H9 (cell line): ENCODE results near the gene AFF2. TPM values are rescaled to one million over a fixed set of nuclear protein-coding genes. Genes with fewer than 3 reads are reported as not detected.

Source experiments
- DNase-seq: peaks from one replicate; pipeline ENCODE4 v3.0.0-alpha.2; 2017
- H2AFZ ChIP-seq: one replicate; pipeline ENCODE4 v1.6.1; 2013; ENCODE audit warnings: mild to moderate bottlenecking, low read length, control low read depth, moderate library complexity
- H2AK5ac ChIP-seq: 2 replicates; pipeline ENCODE4 v1.6.1; 2013; ENCODE audit warnings: low read length, control low read depth, mixed read lengths; ENCODE audit not compliant: insufficient read length
- H2BK120ac ChIP-seq: one replicate; pipeline ENCODE4 v1.6.1; 2013; ENCODE audit warnings: low read depth, mild to moderate bottlenecking, low read length, control low read depth, inconsistent platforms; ENCODE audit not compliant: poor library complexity, severe bottlenecking
- H2BK12ac ChIP-seq: 2 replicates; pipeline ENCODE4 v1.6.1; 2013; ENCODE audit warnings: low read length, control low read depth, mixed read lengths, low read depth; ENCODE audit not compliant: insufficient read length
- H2BK15ac ChIP-seq: 2 replicates; pipeline ENCODE4 v1.6.1; 2013; ENCODE audit warnings: low read depth, low read length, control low read depth
- H2BK20ac ChIP-seq: one replicate; pipeline ENCODE4 v1.6.1; 2013; ENCODE audit warnings: low read depth, mild to moderate bottlenecking, low read length, control low read depth, inconsistent platforms; ENCODE audit not compliant: poor library complexity, severe bottlenecking
- H2BK5ac ChIP-seq: 2 replicates; pipeline ENCODE4 v1.6.1; 2013; ENCODE audit warnings: low read length, control low read depth, mixed read lengths; ENCODE audit not compliant: insufficient read length
- H3K14ac ChIP-seq: 2 replicates; pipeline ENCODE4 v1.6.1; 2013; ENCODE audit warnings: low read length, control low read depth; ENCODE audit not compliant: insufficient read depth
- H3K18ac ChIP-seq: 2 replicates; pipeline ENCODE4 v1.6.1; 2013; ENCODE audit warnings: low read depth, mild to moderate bottlenecking, mixed read lengths, low read length, control low read depth; ENCODE audit not compliant: insufficient read length
- H3K23ac ChIP-seq: 2 replicates; pipeline ENCODE4 v1.6.1; 2013; ENCODE audit warnings: low read length, control low read depth, mixed read lengths, low read depth; ENCODE audit not compliant: insufficient read length
- H3K23me2 ChIP-seq: 2 replicates; pipeline ENCODE4 v1.6.1; 2013; ENCODE audit warnings: low read depth, mild to moderate bottlenecking, mixed read lengths, low read length, control low read depth; ENCODE audit not compliant: insufficient read length, poor library complexity, severe bottlenecking
- H3K27ac ChIP-seq: 2 replicates; pipeline ENCODE4 v1.5.1; 2013; ENCODE audit warnings: low read length, control low read depth, mixed read lengths, low read depth; ENCODE audit not compliant: insufficient read length
- H3K27me3 ChIP-seq: 2 replicates; pipeline ENCODE4 v1.6.1; 2013; ENCODE audit warnings: low read length, control low read depth, inconsistent platforms; ENCODE audit not compliant: insufficient read depth
- H3K4ac ChIP-seq: 2 replicates; pipeline ENCODE4 v1.6.1; 2013; ENCODE audit warnings: low read depth, mild to moderate bottlenecking, control low read depth, inconsistent platforms, low read length, moderate library complexity
- H3K4me1 ChIP-seq: 2 replicates; pipeline ENCODE4 v1.6.1; 2013; ENCODE audit warnings: low read length, control low read depth, inconsistent platforms; ENCODE audit not compliant: insufficient read depth
- H3K4me2 ChIP-seq: 2 replicates; pipeline ENCODE4 v1.6.1; 2013; ENCODE audit warnings: low read length, control low read depth, mixed read lengths; ENCODE audit not compliant: insufficient read length, insufficient read depth
- H3K56ac ChIP-seq: 2 replicates; pipeline ENCODE4 v1.6.1; 2013; ENCODE audit warnings: low read depth, mild to moderate bottlenecking, mixed read lengths, low read length, control low read depth; ENCODE audit not compliant: insufficient read length
- H3K79me1 ChIP-seq: 2 replicates; pipeline ENCODE4 v1.6.1; 2013; ENCODE audit warnings: low read depth, mild to moderate bottlenecking, moderate library complexity, low read length, control low read depth, inconsistent platforms; ENCODE audit not compliant: insufficient read depth, poor library complexity, severe bottlenecking
- H3K79me2 ChIP-seq: 2 replicates; pipeline ENCODE4 v1.6.1; 2013; ENCODE audit warnings: low read length, control low read depth, inconsistent platforms; ENCODE audit not compliant: insufficient read depth
- H3K9ac ChIP-seq: 2 replicates; pipeline ENCODE4 v1.6.1; 2013; ENCODE audit warnings: low read length, control low read depth, mixed read lengths; ENCODE audit not compliant: insufficient read length; ENCODE audit errors: extremely low read depth
- H3K9me3 ChIP-seq: one replicate; pipeline ENCODE4 v1.6.1; 2013; ENCODE audit warnings: low read depth, low read length, inconsistent platforms; ENCODE audit not compliant: control insufficient read depth
- H3T11ph ChIP-seq: one replicate; pipeline ENCODE4 v1.6.1; 2013; ENCODE audit warnings: mild to moderate bottlenecking, low read length, control low read depth, inconsistent platforms
- H4K20me1 ChIP-seq: one replicate; pipeline ENCODE4 v1.6.1; 2013; ENCODE audit not compliant: control insufficient read depth, insufficient read length, insufficient read depth
- H4K5ac ChIP-seq: 2 replicates; pipeline ENCODE4 v1.6.1; 2013; ENCODE audit warnings: low read depth, mild to moderate bottlenecking, mixed read lengths, low read length, control low read depth; ENCODE audit not compliant: insufficient read length
- H4K8ac ChIP-seq: replicated peaks from 2 replicates; pipeline ENCODE4 v1.6.1; 2013; ENCODE audit warnings: low read length, control low read depth, mixed read lengths, low read depth; ENCODE audit not compliant: insufficient read length
- H4K91ac ChIP-seq: 2 replicates; pipeline ENCODE4 v1.6.1; 2013; ENCODE audit warnings: low read depth, mild to moderate bottlenecking, moderate library complexity, mixed read lengths, low read length, control low read depth; ENCODE audit not compliant: insufficient read length
- H3K27ac Mint-ChIP-seq, 3 experiments: 2 replicates in 2 of 3; 3 replicates in 1 of 3; pipeline ENCODE4 v1.8.0; 2020 to 2021; ENCODE audit warnings: mixed read lengths in 3 of 3, mild to moderate bottlenecking in 1 of 3, moderate library complexity in 1 of 3
- H3K27me3 Mint-ChIP-seq: 2 replicates; pipeline ENCODE4 v1.8.0; 2021; ENCODE audit warnings: low read depth, mild to moderate bottlenecking, moderate library complexity, mixed read lengths
- H3K36me3 Mint-ChIP-seq, 3 experiments: 2 replicates in 2 of 3; 3 replicates in 1 of 3; pipeline ENCODE4 v1.8.0; 2020 to 2021; ENCODE audit warnings: low read depth in 3 of 3, mixed read lengths in 3 of 3; ENCODE audit not compliant: insufficient read depth in 1 of 3
- H3K4me1 Mint-ChIP-seq, 2 experiments: 2 replicates each; pipeline ENCODE4 v1.8.0; 2020; ENCODE audit warnings: mixed read lengths in 2 of 2
- H3K4me3 Mint-ChIP-seq, 2 experiments: 2 replicates in 1 of 2; 3 replicates in 1 of 2; pipeline ENCODE4 v1.8.0; 2020 to 2021; ENCODE audit warnings: mild to moderate bottlenecking in 2 of 2, mixed read lengths in 2 of 2, moderate library complexity in 1 of 2
- H3K9me3 Mint-ChIP-seq, 2 experiments: 2 replicates in 1 of 2; 3 replicates in 1 of 2; pipeline ENCODE4 v1.8.0; 2020; ENCODE audit warnings: mild to moderate bottlenecking in 2 of 2, mixed read lengths in 2 of 2, moderate library complexity in 1 of 2
- WGBS: extraction: QIAGEN DNeasy Blood & Tissue Kit; methylation state at CpG from one replicate; pipeline ENCODE4 v1.1.7; 2013; ENCODE audit warnings: missing lambda C conversion rate, low lambda C conversion rate, mixed read lengths; ENCODE audit not compliant: insufficient read length; ENCODE audit errors: extremely low coverage; 5-methylcytosine and 5-hydroxymethylcytosine counted together
- total RNA-seq: library from RNA; stranded (reverse); gene quantifications from 2 replicates; pipeline ENCODE4 v1.2.1, GENCODE V29; 2021
- TF ChIP-seq, protein P1 (sequence below): fragments of 200-600 bp; sonication (generic); conservative IDR thresholded peaks from 3 replicates; pipeline ENCODE4 v1.8.0; 2021; ENCODE audit warnings: antibody characterized with exemption, mild to moderate bottlenecking

The AFF2 gene
- total RNA-seq, 1 experiment from 2014 or later: 14.6 TPM

DNA sequence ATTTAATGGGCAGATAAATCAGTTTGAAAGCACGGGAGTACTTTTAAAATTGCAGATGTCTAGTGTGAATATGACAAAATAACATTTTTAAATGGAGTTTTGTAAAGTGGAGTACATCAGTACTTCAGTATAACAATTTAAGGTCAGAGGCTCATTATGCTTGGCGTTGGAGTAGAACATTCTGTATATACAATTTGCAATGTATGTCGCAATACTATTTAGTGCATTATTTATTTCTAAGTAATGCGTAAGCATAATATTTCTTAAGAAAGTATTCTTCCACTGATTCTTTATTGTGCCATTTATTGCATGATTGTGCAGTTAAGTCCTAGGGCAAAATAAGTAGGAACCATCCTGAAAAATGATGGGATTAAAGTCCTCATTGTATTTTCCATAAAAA lies 461.6 kb downstream of the AFF2 start:
- Histone ChIP-seq H3K27me3 (no peaks in the 10 kb centered on the region), H2BK12ac (no peak overlapping the region), H3K27ac (no peak overlapping the region), H2AFZ (no peak overlapping the region), H2BK15ac (no peak overlapping the region), H3K4ac (no peak overlapping the region), H4K8ac (no peak overlapping the region), H3K79me1 (no peaks in the 10 kb centered on the region), H4K5ac (no peak overlapping the region), H4K20me1 (no peaks in the 10 kb centered on the region), H3K56ac (no peak overlapping the region), H3K9me3 (peaks cover 63% of the 10 kb centered on the region), H3K79me2 (no peaks in the 10 kb centered on the region), H3K18ac (no peak overlapping the region), H2BK5ac (no peak overlapping the region), H3K23ac (no peak overlapping the region), H3K14ac (no peak overlapping the region), H3K23me2 (no peaks in the 10 kb centered on the region), H3K9ac (no peak overlapping the region), H2BK120ac (no peak overlapping the region), H4K91ac (no peak overlapping the region), H3K4me2 (no peak overlapping the region), H3K4me1 (no peaks in the 10 kb centered on the region), H2AK5ac (no peak overlapping the region), H3T11ph (no peak overlapping the region), H2BK20ac (no peak overlapping the region)
- Mint-ChIP-seq H3K36me3 (peaks cover 0 to 4% (median 4%) of the 10 kb centered on the region in 3 experiments; a peak in 5 of 7 replicates), H3K4me3 (no peak overlapping the region), H3K9me3 (peaks cover 31 to 40% of the 10 kb centered on the region in 2 experiments), H3K4me1 (no peaks in the 10 kb centered on the region), H3K27me3 (no peaks in the 10 kb centered on the region), H3K27ac (no peak overlapping the region)
- TF ChIP-seq, protein P1, sequence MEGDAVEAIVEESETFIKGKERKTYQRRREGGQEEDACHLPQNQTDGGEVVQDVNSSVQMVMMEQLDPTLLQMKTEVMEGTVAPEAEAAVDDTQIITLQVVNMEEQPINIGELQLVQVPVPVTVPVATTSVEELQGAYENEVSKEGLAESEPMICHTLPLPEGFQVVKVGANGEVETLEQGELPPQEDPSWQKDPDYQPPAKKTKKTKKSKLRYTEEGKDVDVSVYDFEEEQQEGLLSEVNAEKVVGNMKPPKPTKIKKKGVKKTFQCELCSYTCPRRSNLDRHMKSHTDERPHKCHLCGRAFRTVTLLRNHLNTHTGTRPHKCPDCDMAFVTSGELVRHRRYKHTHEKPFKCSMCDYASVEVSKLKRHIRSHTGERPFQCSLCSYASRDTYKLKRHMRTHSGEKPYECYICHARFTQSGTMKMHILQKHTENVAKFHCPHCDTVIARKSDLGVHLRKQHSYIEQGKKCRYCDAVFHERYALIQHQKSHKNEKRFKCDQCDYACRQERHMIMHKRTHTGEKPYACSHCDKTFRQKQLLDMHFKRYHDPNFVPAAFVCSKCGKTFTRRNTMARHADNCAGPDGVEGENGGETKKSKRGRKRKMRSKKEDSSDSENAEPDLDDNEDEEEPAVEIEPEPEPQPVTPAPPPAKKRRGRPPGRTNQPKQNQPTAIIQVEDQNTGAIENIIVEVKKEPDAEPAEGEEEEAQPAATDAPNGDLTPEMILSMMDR: no peak
- no CpG with 5 or more reads among the region's 4 CpGs for WGBS
- no peak for DNase-seq
